Muscle of leg (tissue), 11 donors: ENCODE measurements around the gene INHBE. TPM values are rescaled to one million over a fixed set of nuclear protein-coding genes. Genes with fewer than 3 reads are reported as not detected.
"Not testable (repeated sequence)": the region's sequence is repeated elsewhere in the genome, so short reads cannot be mapped to it uniquely, and the experiment has no call there.

ENCODE experiments used
- DNase-seq: peaks from one replicate; pipeline ENCODE4 v3.0.0; 2013
- H3K27ac ChIP-seq: one replicate; pipeline ENCODE4 v1.5.1; 2013; ENCODE audit warnings: mild to moderate bottlenecking, low read length, control low read depth
- H3K27me3 ChIP-seq: one replicate; pipeline ENCODE4 v1.6.1; 2013; ENCODE audit warnings: low read length; ENCODE audit not compliant: control insufficient read depth, insufficient read depth
- H3K36me3 ChIP-seq: one replicate; pipeline ENCODE4 v1.6.1; 2013; ENCODE audit warnings: low read length; ENCODE audit not compliant: control insufficient read depth, insufficient read depth
- H3K4me1 ChIP-seq: one replicate; pipeline ENCODE4 v1.6.1; 2013; ENCODE audit warnings: low read length; ENCODE audit not compliant: control insufficient read depth, insufficient read depth
- H3K4me3 ChIP-seq: one replicate; pipeline ENCODE4 v1.5.1; 2013; ENCODE audit warnings: low read length, control low read depth
- H3K9me3 ChIP-seq: replicated peaks from 2 replicates; pipeline ENCODE4 v1.6.1; 2013; ENCODE audit warnings: low read depth, low read length; ENCODE audit not compliant: control insufficient read depth
- WGBS: methylation state at CpG from one replicate; pipeline ENCODE4 v1.1.5; 2013; ENCODE audit warnings: missing lambda C conversion rate; ENCODE audit not compliant: insufficient coverage; 5-methylcytosine and 5-hydroxymethylcytosine counted together
- polyA plus RNA-seq, 8 donors: library from polyadenylated mRNA; unstranded; fragments of 120-200 nt; gene quantifications; one replicate each; pipeline versions ENCODE4 v1.2.1 to v1.2.3, GENCODE V29; 2013; ENCODE audit warnings: inconsistent platforms in 1 of 8, low replicate concordance in 1 of 8; ENCODE audit not compliant: insufficient read length in 8 of 8, insufficient read depth in 1 of 8
- total RNA-seq: library from RNA; stranded (reverse); fragments of 120-200 nt; gene quantifications from one replicate; pipeline ENCODE4 v1.2.4, GENCODE V29; 2013

The INHBE gene
- total and polyA plus RNA-seq, 9 donors: 1.4 to 2.9 (median 1.9) TPM

DNA sequence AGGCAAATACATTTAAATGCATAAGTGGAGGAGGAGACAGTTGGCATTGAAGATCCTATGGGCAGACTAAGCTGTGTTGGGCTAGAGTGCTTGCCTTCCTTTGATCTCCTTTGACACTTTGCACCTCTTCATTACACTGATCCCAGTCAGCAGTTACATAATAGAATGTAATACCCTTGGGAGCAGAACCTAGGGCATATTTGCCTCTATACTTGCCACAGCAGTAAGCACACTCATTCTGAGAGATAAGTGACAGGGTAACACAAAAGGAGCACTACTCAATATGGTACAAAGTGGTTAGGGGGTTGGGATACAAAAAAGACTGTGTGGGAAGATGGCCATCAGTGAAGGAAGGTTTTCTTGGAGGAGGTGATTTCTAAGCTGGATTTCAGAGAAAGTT lies 41.7 kb downstream of the INHBE start:
- Histone ChIP-seq H3K36me3 (peaks cover 48% of the 10 kb centered on the region), H3K27ac (no peak overlapping the region), H3K27me3 (no peaks in the 10 kb centered on the region), H3K9me3 (no peaks in the 10 kb centered on the region), H3K4me3 (no peak overlapping the region), H3K4me1 (no peaks in the 10 kb centered on the region)
- no peak for DNase-seq

DNA sequence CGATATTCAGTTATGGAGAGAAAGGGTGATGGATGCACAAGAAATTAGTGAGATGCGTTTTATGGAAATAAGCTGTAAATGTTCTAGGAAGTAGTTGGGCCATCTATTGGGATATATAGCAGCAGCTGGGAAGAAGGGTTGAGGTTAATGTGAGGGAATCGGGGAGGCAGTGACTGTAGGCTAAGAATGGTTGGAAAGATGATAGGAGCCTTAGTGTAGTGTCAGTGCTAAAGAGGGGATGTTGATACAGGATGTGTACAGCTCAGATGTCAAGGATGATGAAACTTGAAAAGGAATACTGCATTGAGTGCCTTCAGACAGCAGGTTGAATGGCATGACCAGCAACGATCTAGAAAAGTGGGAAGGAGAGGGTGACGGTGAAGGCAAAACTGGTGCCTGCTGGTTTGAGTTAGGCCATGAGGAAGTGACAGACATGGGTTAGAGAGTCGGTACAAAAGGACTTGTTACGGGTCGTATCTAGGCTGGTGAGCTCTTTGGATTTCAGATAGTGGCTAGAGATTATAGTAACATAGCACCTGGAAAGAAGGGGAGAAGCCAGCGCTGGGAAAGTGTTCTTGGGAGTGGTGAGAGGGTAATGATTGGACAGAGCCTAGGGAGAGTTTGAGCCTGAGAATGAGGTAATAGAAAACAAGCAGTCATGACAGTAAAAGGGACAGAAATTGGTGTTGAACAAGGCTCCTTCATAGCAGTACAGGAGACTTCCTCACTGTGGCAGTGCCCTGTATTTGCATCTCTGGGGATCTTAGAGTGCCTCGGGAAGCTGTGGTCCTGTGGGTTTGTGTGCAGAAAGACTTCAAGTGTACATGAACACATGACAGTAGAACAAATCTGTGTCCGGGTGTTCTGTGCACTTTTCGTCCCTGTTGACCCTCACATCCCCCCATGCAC lies 42.4 kb downstream of the INHBE start:
- no peak for DNase-seq
- H3K27ac ChIP-seq: no peak overlapping the region
- WGBS: 96% methylated on average over 11 of the region's 12 CpGs
- no peak overlapping the region for H3K4me3 ChIP-seq
- H3K9me3 ChIP-seq: no peaks in the 10 kb centered on the region
- H3K4me1 ChIP-seq: no peaks in the 10 kb centered on the region
- H3K27me3 ChIP-seq: no peaks in the 10 kb centered on the region
- peaks cover 53% of the 10 kb centered on the region for H3K36me3 ChIP-seq

DNA sequence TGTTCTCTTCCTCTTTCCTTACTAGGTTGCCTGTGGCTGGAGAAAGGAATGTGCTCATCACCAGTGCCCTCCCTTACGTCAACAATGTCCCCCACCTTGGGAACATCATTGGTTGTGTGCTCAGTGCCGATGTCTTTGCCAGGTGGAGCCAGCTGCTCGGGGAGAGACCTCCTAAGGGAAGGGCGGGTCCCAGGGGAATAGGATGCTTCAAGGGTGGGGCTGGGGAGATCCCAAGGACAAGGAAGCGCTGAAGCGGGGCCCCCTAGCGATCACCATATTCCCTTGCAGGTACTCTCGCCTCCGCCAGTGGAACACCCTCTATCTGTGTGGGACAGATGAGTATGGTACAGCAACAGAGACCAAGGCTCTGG lies 43.0 kb downstream of the INHBE start:
- no peaks in the 10 kb centered on the region for H3K4me1 ChIP-seq
- H3K27ac ChIP-seq: no peak overlapping the region
- H3K9me3 ChIP-seq: no peaks in the 10 kb centered on the region
- H3K4me3 ChIP-seq: no peak overlapping the region
- H3K27me3 ChIP-seq: no peaks in the 10 kb centered on the region
- 78% methylated on average over 3 of the region's 9 CpGs for WGBS
- DNase-seq: no peak
- peaks cover 48% of the 10 kb centered on the region for H3K36me3 ChIP-seq

DNA sequence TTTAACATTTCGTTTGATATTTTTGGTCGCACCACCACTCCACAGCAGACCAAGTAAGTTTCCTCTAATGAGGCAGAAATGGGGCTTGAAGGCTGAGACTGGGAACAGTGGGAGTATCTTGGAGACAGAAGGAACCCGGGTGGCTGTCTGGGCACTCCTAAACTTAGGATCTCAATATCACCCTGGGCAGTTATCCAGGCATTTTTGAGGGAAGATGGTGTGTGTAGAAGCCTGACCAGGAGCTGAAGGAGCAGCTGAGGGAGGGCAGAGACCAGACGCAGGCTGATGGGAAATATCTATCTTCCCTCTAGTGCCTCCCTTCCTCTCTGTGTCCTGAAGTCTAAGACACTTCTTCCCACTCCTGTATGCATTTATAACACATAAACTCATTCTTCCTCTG lies 43.5 kb downstream of the INHBE start:
- DNase-seq: no peak
- Histone ChIP-seq H3K4me1 (no peaks in the 10 kb centered on the region), H3K4me3 (no peak overlapping the region), H3K27ac (no peak overlapping the region), H3K36me3 (peaks cover 49% of the 10 kb centered on the region), H3K9me3 (no peaks in the 10 kb centered on the region), H3K27me3 (no peaks in the 10 kb centered on the region)
- WGBS: no CpG with 5 or more reads among the region's 4 CpGs

DNA sequence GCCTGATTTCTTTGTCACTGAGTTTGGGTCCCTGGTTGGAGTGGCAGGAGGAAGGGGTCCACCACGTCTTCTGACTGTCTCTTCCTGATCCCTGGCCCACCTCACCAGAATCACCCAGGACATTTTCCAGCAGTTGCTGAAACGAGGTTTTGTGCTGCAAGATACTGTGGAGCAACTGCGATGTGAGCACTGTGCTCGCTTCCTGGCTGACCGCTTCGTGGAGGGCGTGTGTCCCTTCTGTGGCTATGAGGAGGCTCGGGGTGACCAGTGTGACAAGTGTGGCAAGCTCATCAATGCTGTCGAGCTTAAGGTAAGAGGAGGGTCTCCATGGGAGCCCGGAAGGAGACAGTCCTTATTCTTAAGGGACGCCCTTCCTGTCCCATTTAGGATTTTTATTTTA lies 45.1 kb downstream of the INHBE start:
- Histone ChIP-seq H3K4me1 (no peaks in the 10 kb centered on the region), H3K27ac (no peak overlapping the region), H3K36me3 (peaks cover 65% of the 10 kb centered on the region), H3K4me3 (no peak overlapping the region), H3K9me3 (no peaks in the 10 kb centered on the region), H3K27me3 (no peaks in the 10 kb centered on the region)
- 96% methylated on average over 8 of the region's 11 CpGs for WGBS
- DNase-seq: no peak

DNA sequence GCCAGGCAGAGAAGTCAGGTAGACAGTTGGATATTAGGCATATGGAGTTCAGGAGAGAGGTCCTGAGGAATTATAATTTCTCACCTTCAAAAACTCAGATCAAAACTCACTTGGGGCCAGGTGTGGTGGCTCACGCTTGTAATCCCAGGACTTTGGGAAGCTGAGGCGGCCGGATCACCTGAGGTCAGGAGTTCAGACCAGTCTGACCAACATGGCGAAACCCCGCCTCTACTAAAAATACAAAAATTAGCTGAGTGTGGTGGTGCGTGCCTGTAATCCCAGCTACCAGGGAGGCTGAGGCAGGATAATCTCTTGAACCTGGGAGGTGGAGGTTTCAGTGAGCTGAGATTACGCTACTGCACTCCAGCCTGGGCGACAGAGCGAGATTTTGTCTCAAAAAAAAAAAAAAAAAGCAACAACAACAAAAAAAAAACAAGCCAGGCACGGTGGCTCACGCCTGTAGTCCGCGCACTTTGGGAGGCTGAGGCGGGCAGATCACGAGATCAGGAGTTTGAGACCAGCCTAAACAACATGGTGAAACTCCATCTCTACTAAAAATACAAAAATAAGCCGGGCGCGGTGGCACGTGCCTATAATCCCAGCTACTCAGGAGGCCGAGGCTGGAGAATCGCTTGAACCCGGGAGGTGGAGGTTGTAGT lies 47.3 kb downstream of the INHBE start:
- not testable (repeated sequence) for H3K4me1 ChIP-seq, H3K27ac ChIP-seq, H3K27me3 ChIP-seq, DNase-seq, H3K9me3 ChIP-seq, H3K4me3 ChIP-seq
- peaks cover 67% of the 10 kb centered on the region for H3K36me3 ChIP-seq
- WGBS: no CpG with 5 or more reads among the region's 22 CpGs

DNA sequence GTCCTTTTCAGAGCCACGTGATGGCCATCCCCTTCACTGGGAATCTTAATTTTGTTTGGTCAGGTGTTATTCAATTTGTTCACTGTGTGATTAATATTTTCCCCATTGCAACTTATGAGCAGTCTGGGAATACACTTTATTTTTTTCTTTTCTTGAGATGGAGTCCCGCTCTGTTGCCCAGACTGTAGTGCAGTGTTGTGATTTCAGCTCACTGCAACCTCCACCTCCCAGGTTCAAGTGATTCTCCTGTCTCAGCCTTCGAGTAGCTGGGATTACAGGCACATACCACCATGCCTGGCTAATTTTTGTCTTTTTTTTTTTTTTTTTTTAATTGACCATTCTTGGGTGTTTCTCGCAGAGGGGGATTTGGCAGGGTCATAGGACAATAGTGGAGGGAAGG lies 51.4 kb downstream of the INHBE start:
- H3K4me3 ChIP-seq, H3K4me1 ChIP-seq, DNase-seq, H3K9me3 ChIP-seq, H3K27me3 ChIP-seq, H3K27ac ChIP-seq: not testable (repeated sequence)
- no CpG with 5 or more reads among the region's 4 CpGs for WGBS
- peaks cover 61% of the 10 kb centered on the region for H3K36me3 ChIP-seq

Other genes starting within 250 kb of the INHBE start
- gene NXPH4, start 238.5 kb upstream of the INHBE start, total RNA-seq: 1.2 TPM
- 1 to 10 TPM; 3.2 to 5.6 (median 3.9) TPM for gene NXPH4, start 238.5 kb upstream of the INHBE start, polyA plus RNA-seq
- 53.4 TPM for gene SHMT2, start 225.6 kb upstream of the INHBE start, total RNA-seq
- 10 to 100 TPM; 59.9 to 82.2 (median 71.8) TPM for gene SHMT2, start 225.6 kb upstream of the INHBE start, polyA plus RNA-seq
- 202 TPM for gene STAC3, start 204.1 kb upstream of the INHBE start, total RNA-seq
- gene STAC3, start 204.1 kb upstream of the INHBE start, polyA plus RNA-seq: 100 to 1,000 TPM; 308 to 499 (median 427) TPM
- gene R3HDM2, start 24.3 kb upstream of the INHBE start, total RNA-seq: 20.2 TPM
- 10 to 100 TPM; 32.8 to 52.6 (median 40.4) TPM for gene R3HDM2, start 24.3 kb upstream of the INHBE start, polyA plus RNA-seq
- gene INHBC, start 20.5 kb upstream of the INHBE start, total RNA-seq: not detected
- gene INHBC, start 20.5 kb upstream of the INHBE start, polyA plus RNA-seq: under 1 TPM in 7 of 8 donors, not detected in 1; 0.07 to 0.19 (median 0.12) TPM
- gene GLI1, start 4.5 kb downstream of the INHBE start, total RNA-seq: 7.1 TPM
- gene GLI1, start 4.5 kb downstream of the INHBE start, polyA plus RNA-seq: 10 to 100 TPM in 4 of 8 donors, 1 to 10 TPM in 4; 8.4 to 16.2 (median 9.9) TPM
- 3.6 TPM for gene ARHGAP9, start 24.6 kb downstream of the INHBE start, total RNA-seq
- 1 to 10 TPM; 4.6 to 6.9 (median 5.6) TPM for gene ARHGAP9, start 24.6 kb downstream of the INHBE start, polyA plus RNA-seq
- gene MARS1, start 32.8 kb downstream of the INHBE start, total RNA-seq: 82.0 TPM
- 10 to 100 TPM; 82.0 to 99.3 (median 92.3) TPM for gene MARS1, start 32.8 kb downstream of the INHBE start, polyA plus RNA-seq
- 28.3 TPM for gene DDIT3, start 65.2 kb downstream of the INHBE start, total RNA-seq
- 10 to 100 TPM in 7 of 8 donors, 1 to 10 TPM in 1; 9.7 to 17.9 (median 13.1) TPM for gene DDIT3, start 65.2 kb downstream of the INHBE start, polyA plus RNA-seq
- 11.0 TPM for gene MBD6, start 67.5 kb downstream of the INHBE start, total RNA-seq
- 10 to 100 TPM; 27.3 to 55.5 (median 33.1) TPM for gene MBD6, start 67.5 kb downstream of the INHBE start, polyA plus RNA-seq
- gene DCTN2, start 91.9 kb downstream of the INHBE start, total RNA-seq: 108 TPM
- 100 to 1,000 TPM; 139 to 174 (median 155) TPM for gene DCTN2, start 91.9 kb downstream of the INHBE start, polyA plus RNA-seq
- gene KIF5A, start 94.7 kb downstream of the INHBE start, total RNA-seq: 0.04 TPM
- gene KIF5A, start 94.7 kb downstream of the INHBE start, polyA plus RNA-seq: under 1 TPM in 7 of 8 donors, not detected in 1; 0.07 to 0.85 (median 0.12) TPM
- 8.9 TPM for gene PIP4K2C, start 135.9 kb downstream of the INHBE start, total RNA-seq
- gene PIP4K2C, start 135.9 kb downstream of the INHBE start, polyA plus RNA-seq: 10 to 100 TPM; 10.2 to 14.3 (median 11.7) TPM
- 20.5 TPM for gene DTX3, start 149.5 kb downstream of the INHBE start, total RNA-seq
- 10 to 100 TPM; 23.0 to 36.2 (median 29.4) TPM for gene DTX3, start 149.5 kb downstream of the INHBE start, polyA plus RNA-seq
- 32.3 TPM for gene ARHGEF25, start 156.1 kb downstream of the INHBE start, total RNA-seq
- gene ARHGEF25, start 156.1 kb downstream of the INHBE start, polyA plus RNA-seq: 10 to 100 TPM; 33.3 to 51.2 (median 40.3) TPM
- gene B4GALNT1, start 177.9 kb downstream of the INHBE start, total RNA-seq: 1.4 TPM
- gene B4GALNT1, start 177.9 kb downstream of the INHBE start, polyA plus RNA-seq: 1 to 10 TPM; 1.9 to 2.9 (median 2.4) TPM
- gene OS9, start 238.8 kb downstream of the INHBE start, total RNA-seq: 146 TPM
- 100 to 1,000 TPM; 114 to 169 (median 131) TPM for gene OS9, start 238.8 kb downstream of the INHBE start, polyA plus RNA-seq